ENCODE measurements around the gene MROH2A.

The MROH2A gene

GRCh38 chr2:233768076-233768475 lies 10.1 kb upstream of the MROH2A start:
- TF ChIP-seq USF1 (IDR thresholded peaks at IDR 0.05) (no peak), TEAD4 (IDR thresholded peaks at IDR 0.05) (no peak), NFIC (IDR thresholded peaks at IDR 0.05) (no peak), CREB1 (IDR thresholded peaks at IDR 0.05; ENCODE audit: low read depth) (no peak), CEBPB (IDR thresholded peaks at IDR 0.05) (no peak), RAD21 (IDR thresholded peaks at IDR 0.05; ENCODE audit: low read depth) (no peak)

- no peak for TF ChIP-seq TAF1 (IDR thresholded peaks at IDR 0.05; ENCODE audit: low read depth)
- TF ChIP-seq MAX (IDR thresholded peaks at IDR 0.05): no peak
- no peak for TF ChIP-seq EGR1 (IDR thresholded peaks at IDR 0.05)
- TF ChIP-seq REST (IDR thresholded peaks at IDR 0.05; ENCODE audit: low read depth): no peak
- no peak for TF ChIP-seq RAD21 (IDR thresholded peaks at IDR 0.05; ENCODE audit: low read depth)
- TF ChIP-seq FOXM1 (IDR thresholded peaks at IDR 0.05; ENCODE audit: borderline replicate concordance, low read depth): no peak
- no peak for TF ChIP-seq EP300 (IDR thresholded peaks at IDR 0.05; ENCODE audit: borderline replicate concordance)
- no peak for TF ChIP-seq NFIC (IDR thresholded peaks at IDR 0.05)
- TF ChIP-seq CEBPB (IDR thresholded peaks at IDR 0.05): no peak
- no peak for TF ChIP-seq TEAD4 (IDR thresholded peaks at IDR 0.05)
- TF ChIP-seq YY1 (IDR thresholded peaks at IDR 0.05; ENCODE audit: low read depth): no peak
- no peak for TF ChIP-seq TCF12 (IDR thresholded peaks at IDR 0.05; ENCODE audit: low read depth)
- no peak for TF ChIP-seq USF1 (IDR thresholded peaks at IDR 0.05)
- no peak for TF ChIP-seq ZBTB7A (IDR thresholded peaks at IDR 0.05; ENCODE audit: low read depth)
- no peak for TF ChIP-seq CREB1 (IDR thresholded peaks at IDR 0.05; ENCODE audit: low read depth)
Measured at GRCh38 chr2:233769260-233769659, 8.9 kb upstream of the MROH2A start.

GRCh38 chr2:233772153-233772552 lies 6.0 kb upstream of the MROH2A start:
- TF ChIP-seq ZBTB7A (IDR thresholded peaks at IDR 0.05; ENCODE audit: low read depth) (no peak), REST (IDR thresholded peaks at IDR 0.05; ENCODE audit: low read depth) (no peak), TCF12 (IDR thresholded peaks at IDR 0.05; ENCODE audit: low read depth) (no peak), USF1 (IDR thresholded peaks at IDR 0.05) (no peak), TAF1 (IDR thresholded peaks at IDR 0.05; ENCODE audit: low read depth) (no peak), TEAD4 (IDR thresholded peaks at IDR 0.05) (no peak), YY1 (IDR thresholded peaks at IDR 0.05; ENCODE audit: low read depth) (no peak), MAX (IDR thresholded peaks at IDR 0.05) (no peak), RAD21 (IDR thresholded peaks at IDR 0.05; ENCODE audit: low read depth) (no peak), FOXM1 (IDR thresholded peaks at IDR 0.05; ENCODE audit: borderline replicate concordance, low read depth) (no peak), EP300 (IDR thresholded peaks at IDR 0.05; ENCODE audit: borderline replicate concordance) (no peak), EGR1 (IDR thresholded peaks at IDR 0.05) (no peak), CEBPB (IDR thresholded peaks at IDR 0.05) (no peak), NFIC (IDR thresholded peaks at IDR 0.05) (no peak), CREB1 (IDR thresholded peaks at IDR 0.05; ENCODE audit: low read depth) (no peak)

- TF ChIP-seq FOXM1 (IDR thresholded peaks at IDR 0.05; ENCODE audit: borderline replicate concordance, low read depth) (no peak), REST (IDR thresholded peaks at IDR 0.05; ENCODE audit: low read depth) (no peak), NFIC (IDR thresholded peaks at IDR 0.05) (no peak), TCF12 (IDR thresholded peaks at IDR 0.05; ENCODE audit: low read depth) (no peak), MAX (IDR thresholded peaks at IDR 0.05) (no peak), ZBTB7A (IDR thresholded peaks at IDR 0.05; ENCODE audit: low read depth) (no peak), USF1 (IDR thresholded peaks at IDR 0.05) (no peak), TEAD4 (IDR thresholded peaks at IDR 0.05) (no peak), TAF1 (IDR thresholded peaks at IDR 0.05; ENCODE audit: low read depth) (no peak), YY1 (IDR thresholded peaks at IDR 0.05; ENCODE audit: low read depth) (no peak), CREB1 (IDR thresholded peaks at IDR 0.05; ENCODE audit: low read depth) (no peak), CEBPB (IDR thresholded peaks at IDR 0.05) (no peak), RAD21 (IDR thresholded peaks at IDR 0.05; ENCODE audit: low read depth) (no peak), EP300 (IDR thresholded peaks at IDR 0.05; ENCODE audit: borderline replicate concordance) (no peak), EGR1 (IDR thresholded peaks at IDR 0.05) (no peak)
Measured at GRCh38 chr2:233772583-233772982, 5.5 kb upstream of the MROH2A start.

Measured in Ishikawa (cell line).